Immature natural killer cell (primary cell): Measurements from ENCODE around the gene CPAMD8. TPM values are rescaled to one million over a fixed set of nuclear protein-coding genes. Genes with fewer than 3 reads are reported as not detected.
A peak's percentile ranks its signal among the peaks of the same experiment; 100 is the strongest.
"Not testable (repeated sequence)": the region's sequence is repeated elsewhere in the genome, so short reads cannot be mapped to it uniquely, and the experiment has no call there.

ENCODE experiments used
- DNase-seq, 3 donors: peaks; one replicate each; pipeline ENCODE4 v3.0.0; 2022; ENCODE audit warnings: mixed read lengths in 1 of 3
- H3K27ac Mint-ChIP-seq, 6 donors: one replicate each; pipeline ENCODE4 v1.8.0; 2020; ENCODE audit warnings: mixed read lengths in 6 of 6, mild to moderate bottlenecking in 5 of 6, inconsistent platforms in 4 of 6, moderate library complexity in 3 of 6
- H3K27me3 Mint-ChIP-seq, 3 donors: one replicate each; pipeline ENCODE4 v1.8.0; 2020 to 2021; ENCODE audit warnings: low read depth in 3 of 3, mild to moderate bottlenecking in 3 of 3, mixed read lengths in 3 of 3, moderate library complexity in 3 of 3, inconsistent platforms in 1 of 3
- H3K36me3 Mint-ChIP-seq, 3 donors: one replicate each; pipeline ENCODE4 v1.8.0; 2020; ENCODE audit warnings: mixed read lengths in 3 of 3, inconsistent platforms in 2 of 3, mild to moderate bottlenecking in 2 of 3
- H3K4me1 Mint-ChIP-seq, 2 donors: one replicate each; pipeline ENCODE4 v1.8.0; 2020; ENCODE audit warnings: inconsistent platforms in 2 of 2, mild to moderate bottlenecking in 2 of 2, mixed read lengths in 2 of 2, moderate library complexity in 1 of 2
- H3K4me3 Mint-ChIP-seq, 5 donors: one replicate each; pipeline ENCODE4 v1.8.0; 2020; ENCODE audit warnings: mild to moderate bottlenecking in 5 of 5, mixed read lengths in 5 of 5, inconsistent platforms in 3 of 5, moderate library complexity in 3 of 5
- H3K9me3 Mint-ChIP-seq, 6 donors: one replicate each; pipeline ENCODE4 v1.8.0; 2020; ENCODE audit warnings: mild to moderate bottlenecking in 6 of 6, mixed read lengths in 6 of 6, inconsistent platforms in 4 of 6, moderate library complexity in 3 of 6
- polyA plus RNA-seq, 3 donors: library from polyadenylated mRNA; unstranded; fragments of 300-500 nt; fragmentation: Illumina TruSeq; gene quantifications; one replicate each; pipeline ENCODE4 v1.2.3, GENCODE V29; 2021

Gene CPAMD8
- polyA plus RNA-seq, 3 donors from 2014 or later, result 1.3 to 2.1 (median 1.4) TPM

DNA sequence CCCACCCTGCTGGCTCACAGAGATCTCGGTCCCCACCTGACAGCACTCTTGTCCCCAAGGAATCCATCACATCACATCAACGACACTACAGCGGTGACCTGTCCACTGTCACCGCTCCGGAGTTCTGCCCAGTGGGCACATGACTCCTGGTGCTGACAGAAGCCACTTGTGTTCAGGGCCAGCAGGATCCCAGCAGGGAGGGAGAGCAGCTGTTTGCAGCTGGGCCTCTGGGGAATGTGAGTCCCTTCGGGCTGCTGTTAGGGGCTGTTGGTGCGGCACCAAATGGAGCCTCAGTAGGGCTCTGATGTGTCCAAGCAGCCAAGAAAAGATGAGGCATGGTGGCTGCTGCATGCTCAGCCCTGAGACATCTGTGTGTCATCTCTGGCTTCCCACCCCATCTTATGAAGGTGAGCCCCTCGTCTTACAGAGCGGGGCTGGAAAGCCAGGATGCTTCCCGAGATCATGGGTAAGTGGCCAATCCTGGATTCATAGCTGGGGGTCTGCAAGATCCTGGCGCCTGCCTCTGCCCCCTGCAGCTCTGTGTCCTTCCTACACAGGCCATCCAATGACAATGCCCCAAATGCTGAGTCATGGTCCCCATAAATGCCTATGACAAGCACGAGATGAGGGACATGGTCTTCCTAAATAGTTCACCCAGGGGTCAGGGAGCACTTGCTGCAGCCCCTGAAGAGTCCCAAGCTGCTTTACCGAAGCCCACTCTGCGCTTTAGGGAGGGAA lies 81.8 kb downstream of the CPAMD8 start:
- peaks cover 2 to 5% (median 4%) of the 10 kb centered on the region in 3 donors for H3K27me3 Mint-ChIP-seq
- no peak overlapping the region for H3K27ac Mint-ChIP-seq
- no peak overlapping the region for H3K4me3 Mint-ChIP-seq
- no peaks in the 10 kb centered on the region for H3K4me1 Mint-ChIP-seq
- no peak for DNase-seq
- H3K9me3 Mint-ChIP-seq, result no peaks in the 10 kb centered on the region
- H3K36me3 Mint-ChIP-seq, result no peaks in the 10 kb centered on the region

DNA sequence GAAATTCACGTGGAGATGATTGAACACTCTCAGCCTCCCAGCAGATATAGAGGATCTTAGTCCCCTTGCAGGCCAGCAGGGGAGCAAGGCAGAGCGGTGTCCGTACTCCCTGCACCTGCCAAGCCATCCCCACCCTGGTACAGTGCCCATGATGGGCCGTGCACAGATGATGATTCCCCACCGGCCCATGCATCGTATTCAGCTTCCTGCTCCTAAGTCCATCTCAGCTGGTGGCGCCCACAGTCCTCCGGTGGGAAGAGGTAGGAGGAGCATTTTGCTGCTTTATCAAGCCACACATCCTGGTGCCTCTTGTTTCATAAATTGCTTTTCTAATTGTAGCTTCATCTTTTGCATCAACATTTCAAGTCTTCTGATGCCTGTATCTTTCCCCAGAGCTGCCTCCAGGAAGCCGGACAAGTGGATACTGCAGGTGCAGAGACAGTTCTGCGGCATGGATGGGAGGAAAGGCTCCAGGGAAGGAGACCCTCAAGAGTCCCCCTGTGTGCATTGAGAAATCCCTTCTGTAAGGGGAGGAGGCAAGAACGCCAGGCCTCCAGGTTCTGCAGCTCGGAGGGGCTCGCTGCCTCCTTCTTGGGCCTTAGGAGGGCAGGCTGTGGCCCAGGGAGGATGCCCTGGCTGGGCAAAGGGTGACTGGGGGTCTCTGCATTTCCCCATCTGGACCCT lies 82.5 kb downstream of the CPAMD8 start:
- no peaks in the 10 kb centered on the region for H3K36me3 Mint-ChIP-seq
- H3K4me3 Mint-ChIP-seq, result no peak overlapping the region
- no peaks in the 10 kb centered on the region for H3K9me3 Mint-ChIP-seq
- H3K27ac Mint-ChIP-seq, result peak overlapping the region in 1 of 6 donors; percentile 50
- H3K27me3 Mint-ChIP-seq, result peaks cover 2 to 4% (median 2%) of the 10 kb centered on the region in 3 donors
- DNase-seq, result no peak
- no peaks in the 10 kb centered on the region for H3K4me1 Mint-ChIP-seq

DNA sequence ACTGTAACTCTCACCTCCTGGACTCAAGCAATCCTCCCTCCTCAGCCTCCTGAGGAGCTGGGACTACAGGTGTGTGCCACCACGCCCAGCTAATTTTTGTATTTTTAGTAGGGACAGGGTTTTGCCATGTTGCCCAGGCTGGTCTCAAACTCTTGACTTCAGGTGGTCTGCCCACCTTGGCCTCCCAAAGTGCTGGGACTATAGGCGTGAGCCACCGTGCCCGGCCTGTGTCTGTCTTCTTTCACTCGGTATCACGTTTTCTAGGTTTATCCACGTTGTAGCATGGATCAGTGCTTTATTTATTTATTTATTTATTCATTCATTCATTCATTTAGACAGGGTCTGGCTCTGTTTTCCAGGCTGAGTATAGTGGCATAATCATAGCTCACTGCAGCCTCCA lies 83.5 kb downstream of the CPAMD8 start:
- not testable (repeated sequence) for H3K27me3 Mint-ChIP-seq, H3K4me1 Mint-ChIP-seq, DNase-seq, H3K4me3 Mint-ChIP-seq, H3K9me3 Mint-ChIP-seq, H3K27ac Mint-ChIP-seq, H3K36me3 Mint-ChIP-seq

DNA sequence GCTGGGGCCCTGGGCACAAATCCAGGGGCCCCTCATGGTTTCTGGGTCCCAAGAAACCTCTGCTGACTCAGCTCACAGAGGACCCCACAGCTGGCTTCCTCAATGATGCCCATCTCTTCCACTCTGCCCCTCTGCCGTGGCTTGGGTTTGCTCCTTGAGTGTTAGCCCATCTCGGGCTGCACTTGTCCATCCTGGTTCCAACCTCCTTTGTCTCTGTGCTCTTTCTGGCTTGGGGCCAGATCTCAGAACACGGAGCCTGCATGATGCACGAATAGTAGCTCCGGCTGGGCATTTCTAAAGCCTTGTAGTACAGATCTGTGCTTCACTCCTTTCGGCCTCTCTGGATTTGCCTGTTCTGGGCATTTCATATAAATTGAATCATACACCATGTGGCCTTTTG lies 84.0 kb downstream of the CPAMD8 start:
- no peaks in the 10 kb centered on the region for H3K4me1 Mint-ChIP-seq
- no peak overlapping the region for H3K4me3 Mint-ChIP-seq
- DNase-seq, result no peak
- H3K27ac Mint-ChIP-seq, result no peak overlapping the region
- no peaks in the 10 kb centered on the region for H3K9me3 Mint-ChIP-seq
- peaks cover 2% of the 10 kb centered on the region in 3 donors for H3K27me3 Mint-ChIP-seq
- no peaks in the 10 kb centered on the region for H3K36me3 Mint-ChIP-seq

DNA sequence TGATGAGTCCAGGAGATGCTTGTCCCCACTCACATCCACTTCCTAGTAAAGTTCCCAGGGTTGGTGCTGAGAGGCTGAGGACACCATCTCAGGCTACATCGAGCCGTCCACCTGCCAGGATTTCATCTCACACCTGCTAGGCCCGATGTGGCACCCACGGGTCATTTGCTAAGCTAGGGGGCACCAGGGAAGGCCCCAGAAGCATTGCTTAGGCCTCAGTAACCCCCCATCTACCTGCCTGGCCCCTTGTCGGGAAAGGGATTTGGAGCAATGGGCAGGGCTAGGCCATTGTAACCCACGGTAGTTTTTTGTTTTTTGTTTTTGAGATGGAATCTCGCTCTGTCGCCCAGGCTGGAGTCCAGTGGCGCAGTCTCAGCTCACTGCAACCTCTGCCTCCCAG lies 86.0 kb downstream of the CPAMD8 start:
- Mint-ChIP-seq H3K27ac (no peak overlapping the region), H3K4me1 (no peaks in the 10 kb centered on the region), H3K27me3 (peaks cover 0 to 2% (median 2%) of the 10 kb centered on the region in 3 donors), H3K36me3 (no peaks in the 10 kb centered on the region), H3K9me3 (peaks cover 0 to 7% (median 3%) of the 10 kb centered on the region in 6 donors), H3K4me3 (no peak overlapping the region)
- no peak for DNase-seq

DNA sequence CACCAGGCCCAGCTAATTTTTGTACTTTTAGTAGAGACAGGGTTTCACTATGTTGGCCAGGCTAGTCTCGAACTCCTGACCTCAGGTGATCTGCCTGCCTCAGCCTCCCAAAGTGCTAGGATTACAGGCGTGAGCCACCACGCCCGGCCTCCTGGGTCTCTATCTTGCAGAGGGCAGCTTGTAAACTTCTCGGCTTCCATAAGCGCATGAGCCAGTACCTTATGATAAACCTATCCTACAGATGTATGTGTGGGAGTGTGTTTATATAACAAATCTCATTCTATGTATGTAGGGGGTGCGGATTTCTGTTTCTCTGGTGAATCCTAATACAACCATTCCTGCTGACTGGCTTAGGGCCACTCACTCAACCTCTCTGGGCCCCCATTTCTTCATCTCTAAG lies 86.5 kb downstream of the CPAMD8 start:
- H3K4me1 Mint-ChIP-seq, DNase-seq, H3K27ac Mint-ChIP-seq, H3K4me3 Mint-ChIP-seq, H3K27me3 Mint-ChIP-seq, H3K36me3 Mint-ChIP-seq: not testable (repeated sequence)
- H3K9me3 Mint-ChIP-seq, result peaks cover 5 to 13% (median 8%) of the 10 kb centered on the region in 6 donors

DNA sequence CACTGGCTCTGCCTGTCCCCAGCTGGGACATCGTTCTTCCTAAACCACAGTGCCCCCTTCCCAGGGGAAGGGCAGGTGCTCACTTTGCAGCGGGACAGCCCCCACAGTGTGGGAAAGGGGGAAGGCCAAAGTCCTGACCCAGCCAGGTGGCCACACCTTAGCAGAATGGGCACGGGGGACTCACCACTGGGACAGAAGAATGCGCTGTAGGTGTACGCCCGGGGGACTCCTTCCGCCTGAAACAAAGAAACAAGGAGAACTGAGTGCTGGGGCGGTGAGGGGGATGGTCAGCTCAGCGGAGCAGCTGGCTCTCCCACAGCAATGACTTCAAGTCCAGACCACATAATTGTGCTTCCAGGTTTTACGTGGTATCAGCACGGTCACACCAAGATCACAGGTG lies 88.4 kb downstream of the CPAMD8 start:
- peaks cover 0 to 9% (median 0%) of the 10 kb centered on the region in 3 donors for H3K36me3 Mint-ChIP-seq
- H3K27ac Mint-ChIP-seq, result no peak overlapping the region
- no peak for DNase-seq
- H3K27me3 Mint-ChIP-seq, result peaks cover 0 to 3% (median 1%) of the 10 kb centered on the region in 3 donors
- H3K9me3 Mint-ChIP-seq, result peaks cover 11 to 28% (median 22%) of the 10 kb centered on the region in 6 donors
- H3K4me1 Mint-ChIP-seq, result no peaks in the 10 kb centered on the region
- H3K4me3 Mint-ChIP-seq, result no peak overlapping the region

DNA sequence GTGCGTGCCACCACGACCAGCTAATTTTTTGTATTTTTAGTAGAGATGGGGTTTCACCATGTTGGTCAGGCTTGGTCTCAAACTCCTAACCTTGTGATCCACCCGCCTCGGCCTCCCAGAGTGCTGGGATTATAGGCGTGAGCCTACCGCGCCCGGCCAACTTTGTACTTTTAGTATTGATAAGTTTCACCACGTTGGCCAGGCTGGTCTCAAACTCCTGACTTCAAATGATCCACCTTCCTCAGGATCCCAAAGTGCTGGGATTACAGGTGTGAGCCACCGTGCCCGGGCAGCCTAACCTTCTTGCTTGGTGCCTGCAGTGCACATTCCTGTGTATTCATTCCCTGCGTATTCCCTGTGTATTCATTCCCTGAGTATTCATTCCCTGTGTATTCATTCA lies 88.8 kb downstream of the CPAMD8 start:
- not testable (repeated sequence) for H3K4me3 Mint-ChIP-seq, H3K36me3 Mint-ChIP-seq, H3K27ac Mint-ChIP-seq, DNase-seq, H3K4me1 Mint-ChIP-seq, H3K27me3 Mint-ChIP-seq
- H3K9me3 Mint-ChIP-seq, result peaks cover 11 to 29% (median 22%) of the 10 kb centered on the region in 6 donors

DNA sequence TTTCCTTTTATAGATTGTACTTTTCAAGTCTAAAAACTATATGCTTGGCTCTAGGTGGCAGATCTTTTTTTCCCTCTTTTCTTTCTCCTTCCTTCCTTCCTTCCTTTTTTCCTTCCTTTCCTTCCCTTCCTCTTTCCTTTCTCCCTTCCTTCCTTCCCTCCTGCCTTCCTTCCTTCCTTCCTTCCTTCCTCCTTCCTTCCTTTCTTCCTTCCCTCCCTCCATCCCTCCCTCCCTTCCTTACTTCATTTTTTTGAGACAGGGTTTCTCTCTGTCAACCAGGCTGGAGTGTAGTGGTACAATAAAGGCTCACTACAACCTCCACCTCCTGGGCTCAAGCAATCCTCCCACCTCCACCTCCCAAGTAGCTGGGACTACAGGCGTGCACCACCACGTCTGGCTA lies 89.7 kb downstream of the CPAMD8 start:
- Mint-ChIP-seq H3K36me3 (peaks cover 0 to 9% (median 0%) of the 10 kb centered on the region in 3 donors), H3K4me1 (no peaks in the 10 kb centered on the region)
- no peak for DNase-seq

DNA sequence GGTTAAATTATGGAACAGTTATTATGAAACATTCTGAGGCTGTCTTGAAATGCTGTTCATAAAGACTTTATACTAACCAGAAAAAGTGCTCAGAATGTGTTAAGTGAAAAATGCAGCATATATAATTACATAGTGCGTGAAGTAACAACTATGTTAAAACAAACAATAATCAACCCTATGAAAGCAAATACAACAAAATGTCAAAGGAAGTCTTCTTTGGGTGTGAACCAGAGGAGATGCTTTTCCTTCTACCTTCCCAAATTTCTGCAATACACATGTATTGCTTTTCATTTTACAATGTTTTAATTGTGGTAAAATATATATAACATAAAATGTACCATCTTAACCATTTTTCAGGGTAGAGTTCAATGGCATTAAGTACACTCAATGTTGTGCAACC lies 92.1 kb downstream of the CPAMD8 start:
- no peak for DNase-seq
- Mint-ChIP-seq H3K9me3 (peaks cover 14 to 29% (median 22%) of the 10 kb centered on the region in 6 donors), H3K4me3 (no peak overlapping the region), H3K27me3 (peaks cover 3 to 7% (median 3%) of the 10 kb centered on the region in 3 donors), H3K27ac (no peak overlapping the region), H3K4me1 (no peaks in the 10 kb centered on the region), H3K36me3 (peaks cover 0 to 9% (median 0%) of the 10 kb centered on the region in 3 donors)

More for the DNA sequence above, 89.7 kb downstream of the CPAMD8 start:
- H3K9me3 Mint-ChIP-seq, result peaks cover 11 to 29% (median 22%) of the 10 kb centered on the region in 6 donors
- H3K27me3 Mint-ChIP-seq, result peaks cover 0 to 3% (median 1%) of the 10 kb centered on the region in 3 donors
- H3K4me3 Mint-ChIP-seq, result no peak overlapping the region
- no peak overlapping the region for H3K27ac Mint-ChIP-seq

DNA sequence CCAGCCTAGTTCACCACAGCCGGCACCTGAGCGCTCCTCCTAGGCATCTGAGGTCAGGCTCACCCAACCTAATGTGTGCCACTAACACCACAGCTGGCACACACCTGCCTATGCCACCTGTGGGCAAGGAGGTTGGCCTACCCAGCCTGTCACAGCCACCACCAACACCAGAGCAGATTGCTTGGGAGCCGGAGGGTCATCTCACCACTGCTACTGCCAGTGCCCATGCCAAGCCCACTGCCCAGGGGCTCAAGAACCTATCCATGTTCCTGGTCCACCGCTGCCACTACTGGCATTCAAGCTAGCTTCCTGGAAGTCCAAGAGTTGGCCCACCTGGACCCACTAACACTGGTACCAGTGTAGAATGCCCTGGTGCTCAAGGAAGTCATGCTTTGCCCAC lies 95.3 kb downstream of the CPAMD8 start:
- H3K9me3 Mint-ChIP-seq, result peaks cover 18 to 36% (median 26%) of the 10 kb centered on the region in 6 donors

DNA sequence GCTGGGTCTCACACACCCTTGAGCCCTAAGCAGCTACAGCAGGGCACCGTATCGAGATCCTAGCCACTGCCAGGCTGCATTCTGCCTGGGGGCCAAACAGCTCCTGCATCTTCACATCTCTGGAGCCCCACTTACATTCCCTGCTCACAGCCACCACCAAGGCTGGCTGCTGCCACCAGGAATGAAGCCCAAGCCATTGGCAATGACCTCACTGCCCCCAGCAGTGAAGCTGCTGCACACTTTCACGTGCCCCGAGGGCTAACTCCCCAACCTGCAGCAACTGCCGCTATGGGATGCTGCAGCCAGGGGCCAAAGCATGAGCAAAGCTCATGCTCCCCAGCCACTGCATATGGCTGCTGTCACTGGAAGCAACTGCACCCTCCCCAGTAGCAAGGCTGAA lies 95.9 kb downstream of the CPAMD8 start:
- Mint-ChIP-seq H3K4me1 (no peaks in the 10 kb centered on the region), H3K27ac (no peak overlapping the region), H3K36me3 (peaks cover 0 to 14% (median 4%) of the 10 kb centered on the region in 3 donors), H3K9me3 (peaks cover 14 to 30% (median 24%) of the 10 kb centered on the region in 6 donors), H3K27me3 (peaks cover 3 to 7% (median 4%) of the 10 kb centered on the region in 3 donors), H3K4me3 (no peak overlapping the region)
- DNase-seq, result no peak

More for the DNA sequence above, 95.3 kb downstream of the CPAMD8 start:
- DNase-seq, result no peak
- H3K36me3 Mint-ChIP-seq, result peaks cover 0 to 14% (median 4%) of the 10 kb centered on the region in 3 donors
- H3K4me1 Mint-ChIP-seq, result no peaks in the 10 kb centered on the region
- no peak overlapping the region for H3K27ac Mint-ChIP-seq
- H3K4me3 Mint-ChIP-seq, result no peak overlapping the region
- H3K27me3 Mint-ChIP-seq, result peaks cover 3 to 7% (median 5%) of the 10 kb centered on the region in 3 donors

DNA sequence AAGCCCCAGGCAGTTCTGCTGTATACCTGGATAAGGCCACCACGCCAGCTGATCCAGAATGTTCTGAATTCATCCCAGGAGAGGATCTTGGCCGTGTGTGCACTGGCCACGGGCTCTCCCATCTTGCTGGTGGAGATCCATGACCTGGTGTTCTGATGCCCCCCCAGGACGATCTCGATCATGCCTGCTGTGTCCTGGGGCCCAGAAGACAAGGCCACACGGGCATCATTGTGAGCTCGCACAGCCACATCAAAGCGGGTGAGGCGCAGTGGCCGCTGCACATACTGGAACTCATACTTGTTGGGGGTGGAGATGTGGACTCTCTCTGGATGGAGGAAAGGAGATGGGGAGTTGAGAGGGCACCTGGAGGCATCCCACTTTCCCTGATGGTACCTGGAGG lies 97.7 kb downstream of the CPAMD8 start:
- Mint-ChIP-seq H3K36me3 (peaks cover 0 to 12% (median 4%) of the 10 kb centered on the region in 3 donors), H3K4me1 (no peaks in the 10 kb centered on the region), H3K4me3 (no peak overlapping the region), H3K27me3 (peaks cover 2 to 7% (median 4%) of the 10 kb centered on the region in 3 donors), H3K27ac (no peak overlapping the region), H3K9me3 (peaks cover 7 to 23% (median 10%) of the 10 kb centered on the region in 6 donors)
- DNase-seq, result no peak

DNA sequence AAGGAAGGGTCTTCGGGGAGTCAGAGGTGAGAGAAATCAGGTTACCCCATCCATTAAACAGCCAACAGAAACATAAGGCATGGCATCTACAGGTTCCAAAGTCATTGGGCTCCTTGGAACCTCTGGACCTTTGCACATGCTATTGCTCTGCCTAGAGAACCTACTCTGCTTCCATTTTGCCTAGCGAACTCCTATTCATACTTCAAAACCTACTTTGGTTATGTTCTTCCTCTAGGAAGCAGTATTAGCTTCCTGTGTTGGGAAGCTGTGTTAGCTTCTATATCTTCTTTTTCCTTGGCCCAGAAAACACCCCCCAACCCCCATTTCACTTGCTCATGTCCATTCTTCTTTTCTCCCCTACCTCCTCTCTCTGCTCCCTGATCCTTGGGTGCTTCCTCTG lies 98.3 kb downstream of the CPAMD8 start:
- no peak for DNase-seq
- no peak overlapping the region for H3K27ac Mint-ChIP-seq
- peaks cover 0 to 7% (median 4%) of the 10 kb centered on the region in 3 donors for H3K36me3 Mint-ChIP-seq
- H3K27me3 Mint-ChIP-seq, result peaks cover 0 to 7% (median 4%) of the 10 kb centered on the region in 3 donors
- H3K4me1 Mint-ChIP-seq, result no peaks in the 10 kb centered on the region
- H3K4me3 Mint-ChIP-seq, result no peak overlapping the region
- H3K9me3 Mint-ChIP-seq, result peaks cover 3 to 17% (median 7%) of the 10 kb centered on the region in 6 donors
